ENCODE measurements around the gene ITGA1. TPM values are rescaled to one million over a fixed set of nuclear protein-coding genes. Genes with fewer than 3 reads are reported as not detected.
"Not testable (repeated sequence)": the region's sequence is repeated elsewhere in the genome, so short reads cannot be mapped to it uniquely, and the experiment has no call there.

Gene ITGA1
- total RNA-seq, 1 experiment from 2014 or later, result 4.0 TPM

GRCh38 chr5:52864884-52865283 lies 77.2 kb downstream of the ITGA1 start:
- Histone ChIP-seq H3K27ac (no peak overlapping the region), H3K79me2 (ENCODE audit: low read depth) (no peaks in the 10 kb centered on the region), H3K9me3 (ENCODE audit: insufficient read depth, low read depth) (no peaks in the 10 kb centered on the region; the same call in 1 of the 2 replicates), H4K20me1 (ENCODE audit: insufficient read depth) (no peaks in the 10 kb centered on the region), H3K9me2 (ENCODE audit: insufficient read depth) (no peaks in the 10 kb centered on the region), H3K36me3 (ENCODE audit: low read depth) (no peaks in the 10 kb centered on the region), H3K27me3 (ENCODE audit: insufficient read depth, low read depth) (no peaks in the 10 kb centered on the region), H3K4me3 (no peak overlapping the region), H3K4me2 (no peak overlapping the region), H3F3A (ENCODE audit: insufficient read depth, low read depth) (no peaks in the 10 kb centered on the region), H3K4me1 (replicated peaks; ENCODE audit: insufficient read depth) (no peaks in the 10 kb centered on the region), H2AFZ (no peak overlapping the region)
- intact Hi-C loops (cut with micrococcal nuclease; ENCODE audit: unreplicated experiment), result no loop called here
- ChIA-PET POLR2A (ENCODE audit: unreplicated experiment) (no interaction called here), CTCF (no interaction called here)
- no peak for DNase-seq
- BruUV-seq (replicated peaks), result no TSS peak
- TF ChIP-seq CTCF (conservative IDR thresholded peaks at IDR 0.05), result no peak
- no peak for TF ChIP-seq EZH2 (IDR thresholded peaks at IDR 0.05; ENCODE audit: low read depth)

- DNase-seq; H3K27ac ChIP-seq; H3K79me2 ChIP-seq (ENCODE audit: low read depth); intact Hi-C loops (cut with micrococcal nuclease; ENCODE audit: unreplicated experiment); H3K36me3 ChIP-seq (ENCODE audit: low read depth); CTCF ChIA-PET; H4K20me1 ChIP-seq (ENCODE audit: insufficient read depth); H3F3A ChIP-seq (ENCODE audit: insufficient read depth, low read depth); H3K4me2 ChIP-seq; H3K4me3 ChIP-seq; H3K4me1 ChIP-seq (replicated peaks; ENCODE audit: insufficient read depth); POLR2A ChIA-PET (ENCODE audit: unreplicated experiment); H2AFZ ChIP-seq; BruUV-seq (replicated peaks); H3K27me3 ChIP-seq (ENCODE audit: insufficient read depth, low read depth); H3K9me3 ChIP-seq (ENCODE audit: insufficient read depth, low read depth); H3K9me2 ChIP-seq (ENCODE audit: insufficient read depth): not testable (repeated sequence)
Observed at GRCh38 chr5:52865991-52866390, 78.3 kb downstream of the ITGA1 start.

- no peak overlapping the region for H3K4me3 ChIP-seq
- CTCF ChIA-PET, result no interaction called here
- no TSS peak for BruUV-seq (replicated peaks)
- POLR2A ChIA-PET (ENCODE audit: unreplicated experiment), result no interaction called here
- no peaks in the 10 kb centered on the region for H4K20me1 ChIP-seq (ENCODE audit: insufficient read depth)
- H3F3A ChIP-seq (ENCODE audit: insufficient read depth, low read depth), result no peaks in the 10 kb centered on the region
- TF ChIP-seq CTCF (conservative IDR thresholded peaks at IDR 0.05), result no peak
- no peaks in the 10 kb centered on the region for H3K36me3 ChIP-seq (ENCODE audit: low read depth)
- no peaks in the 10 kb centered on the region for H3K9me2 ChIP-seq (ENCODE audit: insufficient read depth)
- H3K4me2 ChIP-seq, result no peak overlapping the region
- H3K27ac ChIP-seq, result no peak overlapping the region
- no peak for DNase-seq
- H3K27me3 ChIP-seq (ENCODE audit: insufficient read depth, low read depth), result no peaks in the 10 kb centered on the region
- H3K79me2 ChIP-seq (ENCODE audit: low read depth), result no peaks in the 10 kb centered on the region
- intact Hi-C loops (cut with micrococcal nuclease; ENCODE audit: unreplicated experiment), result no loop called here
- no peak overlapping the region for H2AFZ ChIP-seq
- H3K4me1 ChIP-seq (replicated peaks; ENCODE audit: insufficient read depth), result no peaks in the 10 kb centered on the region
- H3K9me3 ChIP-seq (ENCODE audit: insufficient read depth, low read depth), result no peaks in the 10 kb centered on the region
Observed at GRCh38 chr5:52867809-52868208, 80.1 kb downstream of the ITGA1 start.

- Histone ChIP-seq H3K4me2 (no peak overlapping the region), H3K27me3 (ENCODE audit: insufficient read depth, low read depth) (no peaks in the 10 kb centered on the region), H3F3A (ENCODE audit: insufficient read depth, low read depth) (no peaks in the 10 kb centered on the region), H3K27ac (no peak overlapping the region), H3K79me2 (ENCODE audit: low read depth) (no peaks in the 10 kb centered on the region), H2AFZ (no peak overlapping the region), H4K20me1 (ENCODE audit: insufficient read depth) (no peaks in the 10 kb centered on the region), H3K4me3 (no peak overlapping the region), H3K4me1 (replicated peaks; ENCODE audit: insufficient read depth) (no peaks in the 10 kb centered on the region), H3K9me3 (ENCODE audit: insufficient read depth, low read depth) (no peaks in the 10 kb centered on the region), H3K36me3 (ENCODE audit: low read depth) (no peaks in the 10 kb centered on the region), H3K9me2 (ENCODE audit: insufficient read depth) (no peaks in the 10 kb centered on the region)
- DNase-seq, result no peak
- intact Hi-C loops (cut with micrococcal nuclease; ENCODE audit: unreplicated experiment), result no loop called here
- ChIA-PET CTCF (no interaction called here), POLR2A (ENCODE audit: unreplicated experiment) (no interaction called here)
- TF ChIP-seq EZH2 (IDR thresholded peaks at IDR 0.05; ENCODE audit: low read depth), result no peak
- no peak for TF ChIP-seq CTCF (conservative IDR thresholded peaks at IDR 0.05)
- BruUV-seq (replicated peaks), result no TSS peak
Observed at GRCh38 chr5:52868417-52868816, 80.7 kb downstream of the ITGA1 start.
